Ecto neural progenitor cell (in vitro differentiated cells): Measurements from ENCODE around the gene SCNN1G.
"Not testable (repeated sequence)": the region's sequence is repeated elsewhere in the genome, so short reads cannot be mapped to it uniquely, and the experiment has no call there.

Experiments used
- DNase-seq: peaks from one replicate; pipeline ENCODE4 v3.0.0-alpha.2; 2018; ENCODE audit warnings: low spot score

The SCNN1G gene

DNA sequence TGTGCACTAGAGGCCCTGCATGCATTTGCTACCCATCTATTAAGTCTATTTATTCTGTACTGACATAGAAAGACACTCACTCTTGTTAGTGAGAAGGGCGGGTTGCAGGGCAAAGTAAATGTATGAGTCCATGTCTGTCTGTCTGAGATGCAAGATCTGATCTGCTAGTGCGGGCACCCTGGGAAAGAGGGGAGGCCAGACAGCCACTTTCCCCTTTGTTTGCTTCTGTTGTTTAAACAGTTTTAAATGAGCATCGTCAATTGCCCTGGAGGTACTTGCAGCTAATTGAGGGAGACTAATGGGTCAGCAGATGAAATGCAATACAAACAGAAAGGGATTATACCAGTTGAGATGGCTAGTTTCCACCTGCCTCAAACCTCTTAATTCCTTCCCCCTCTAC, 24.9 kb downstream of the SCNN1G start:
- DNase-seq, result no peak

DNA sequence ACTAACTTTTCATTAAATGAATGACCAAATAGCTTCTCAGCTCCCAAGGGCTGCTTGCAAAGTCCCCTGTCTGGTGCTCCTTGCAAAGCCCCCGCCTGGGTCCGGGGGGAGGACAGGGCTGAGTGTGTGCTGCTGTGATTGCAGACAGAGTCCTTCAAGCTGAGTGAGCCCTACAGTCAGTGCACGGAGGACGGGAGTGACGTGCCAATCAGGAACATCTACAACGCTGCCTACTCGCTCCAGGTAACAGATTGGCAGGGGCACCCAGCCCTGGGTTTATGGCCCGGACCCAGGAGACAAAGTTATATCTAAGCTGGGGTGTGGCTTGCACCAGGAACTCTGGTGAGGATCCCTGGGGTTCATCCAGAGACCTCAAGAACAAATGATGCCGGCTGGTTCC, 27.1 kb downstream of the SCNN1G start:
- DNase-seq, result no peak

DNA sequence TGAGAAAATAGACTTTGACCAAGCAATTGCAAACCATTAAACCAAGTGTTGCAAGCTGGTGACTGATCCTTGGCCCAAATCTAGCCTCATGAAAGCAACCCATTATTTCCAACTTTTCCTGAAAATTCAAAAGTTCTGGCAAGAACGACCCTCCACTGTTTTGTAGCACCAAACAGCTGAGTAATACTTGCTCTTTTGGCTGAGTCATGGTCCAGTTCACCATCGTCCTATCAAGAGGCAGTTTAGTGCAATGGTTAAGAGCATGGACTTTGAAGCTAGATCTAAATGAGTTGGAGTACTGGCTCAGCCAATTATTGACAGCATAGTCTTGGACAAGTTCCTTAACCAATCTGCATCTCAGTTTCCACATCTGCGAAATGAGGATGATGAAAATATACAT, 31.3 kb downstream of the SCNN1G start:
- no peak for DNase-seq

GRCh38 chr16:23214796-23215195, 32.3 kb downstream of the SCNN1G start:
- no peak for DNase-seq

DNA sequence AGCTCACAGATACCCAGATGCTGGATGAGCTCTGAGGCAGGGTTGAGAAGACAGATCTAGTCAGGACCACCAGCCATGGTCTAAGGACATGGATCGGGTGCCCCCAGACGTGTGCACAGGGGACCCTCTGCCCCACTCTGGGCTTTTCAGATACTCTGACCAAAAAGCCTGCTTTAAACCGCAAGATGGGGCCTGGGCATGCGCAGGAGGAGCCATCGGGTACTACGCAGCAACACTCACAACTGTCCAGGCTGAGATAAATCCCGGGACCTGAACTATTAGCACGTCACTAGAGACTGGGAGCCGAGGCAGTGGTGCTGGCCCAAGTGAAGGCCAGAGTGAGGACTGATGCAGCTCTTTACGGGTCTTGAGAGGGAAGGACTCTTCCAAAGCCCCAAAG, 32.9 kb downstream of the SCNN1G start:
- no peak for DNase-seq

- no peak for DNase-seq
Measured at GRCh38 chr16:23216658-23217246, 34.2 kb downstream of the SCNN1G start.

DNA sequence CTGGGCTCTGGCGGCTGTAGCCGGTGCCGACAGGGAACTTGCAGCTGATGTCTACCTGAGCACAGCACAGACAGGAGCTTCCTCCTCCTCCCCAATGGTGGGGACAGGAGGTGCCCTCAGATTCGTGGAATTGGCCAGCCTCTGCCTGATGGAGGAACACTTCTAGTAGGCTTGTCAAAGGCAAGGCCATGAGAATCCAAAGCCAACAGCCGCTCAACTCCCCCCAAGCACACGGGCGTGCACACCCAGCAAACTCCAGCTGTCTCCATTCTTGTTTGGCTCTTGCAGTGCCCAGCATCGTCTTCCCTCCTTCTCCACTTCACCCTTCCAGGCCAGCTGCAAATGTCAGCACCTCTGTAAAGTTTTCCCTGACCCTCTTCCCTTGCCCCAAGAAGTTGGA, 35.1 kb downstream of the SCNN1G start:
- DNase-seq, result no peak

DNA sequence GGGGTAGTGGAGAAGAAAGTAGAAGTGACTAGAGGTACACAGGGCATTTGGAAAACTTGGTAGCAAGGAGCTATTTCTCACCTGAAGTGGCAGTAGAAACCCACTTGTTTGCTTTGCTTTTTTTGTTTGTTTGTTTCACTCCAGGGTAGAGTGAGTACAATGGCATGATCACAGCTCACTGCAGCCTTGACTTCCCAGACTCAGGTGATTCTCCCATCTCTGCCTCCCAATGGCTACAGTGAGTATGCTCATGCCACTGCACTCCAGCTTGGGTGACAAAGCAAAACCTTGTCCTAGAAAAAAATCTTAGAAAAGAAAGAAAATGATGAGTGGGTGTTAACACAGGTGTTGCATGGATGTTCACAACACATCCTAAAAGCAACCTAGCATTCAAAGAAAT, 40.4 kb downstream of the SCNN1G start:
- no peak for DNase-seq

- DNase-seq, result no peak
Measured at GRCh38 chr16:23223368-23223767, 40.8 kb downstream of the SCNN1G start.

DNA sequence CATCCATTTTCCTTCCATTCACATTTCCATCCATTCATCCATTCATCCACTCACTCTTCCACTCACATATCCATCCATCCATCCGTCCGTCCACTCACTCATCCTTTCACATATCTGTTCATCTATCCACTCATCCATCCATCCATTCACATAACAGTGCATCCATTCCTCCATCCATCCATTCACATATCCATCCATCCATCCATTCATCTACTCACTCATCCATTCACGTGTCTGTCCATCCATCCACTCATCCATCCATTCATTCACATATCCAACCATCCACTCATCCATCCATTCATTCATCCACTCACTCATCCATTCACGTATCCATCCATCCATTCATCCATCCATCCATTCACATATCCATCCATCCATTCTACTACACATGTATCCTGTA, 42.6 kb downstream of the SCNN1G start:
- DNase-seq, result no peak

- DNase-seq, result no peak
Measured at GRCh38 chr16:23225634-23226033, 43.1 kb downstream of the SCNN1G start.

DNA sequence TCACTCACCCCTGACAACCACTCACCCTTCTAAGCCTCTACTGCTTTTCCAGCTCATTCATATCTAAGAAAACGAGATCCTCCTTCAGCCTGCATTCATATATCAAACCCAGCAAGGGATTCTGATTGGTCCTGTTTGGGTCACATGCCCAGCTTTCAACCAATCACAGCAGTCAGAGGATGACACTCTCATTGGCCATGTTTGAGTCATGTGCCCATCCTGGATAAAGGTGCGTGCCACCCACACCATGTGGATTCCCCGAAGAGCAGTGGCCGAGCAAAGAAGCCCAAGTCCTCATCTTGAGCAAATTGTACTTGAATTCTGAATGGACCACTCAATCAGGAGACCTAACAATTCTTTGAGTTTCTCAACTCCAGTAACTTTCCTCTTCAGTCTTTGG, 45.0 kb downstream of the SCNN1G start:
- DNase-seq, result no peak

DNA sequence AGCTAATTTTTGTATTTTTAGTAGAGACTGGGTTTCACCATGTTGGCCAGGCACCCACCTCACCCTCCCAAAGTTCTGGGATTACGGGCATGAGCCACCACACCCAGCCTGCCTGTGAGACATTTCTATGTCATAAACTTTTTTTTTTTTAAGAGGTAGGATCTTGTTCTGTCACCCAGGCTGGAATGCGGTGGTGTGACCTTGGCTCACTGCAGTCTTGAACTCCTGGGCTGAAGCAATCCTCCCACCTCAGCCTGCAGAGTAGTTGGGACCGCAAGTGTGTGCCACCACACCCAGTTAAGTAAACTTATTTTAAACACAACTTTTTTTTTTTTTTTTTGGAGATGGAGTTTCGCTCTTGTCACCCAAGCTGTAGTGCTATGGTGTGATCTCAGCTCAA, 47.2 kb downstream of the SCNN1G start:
- no peak for DNase-seq

DNA sequence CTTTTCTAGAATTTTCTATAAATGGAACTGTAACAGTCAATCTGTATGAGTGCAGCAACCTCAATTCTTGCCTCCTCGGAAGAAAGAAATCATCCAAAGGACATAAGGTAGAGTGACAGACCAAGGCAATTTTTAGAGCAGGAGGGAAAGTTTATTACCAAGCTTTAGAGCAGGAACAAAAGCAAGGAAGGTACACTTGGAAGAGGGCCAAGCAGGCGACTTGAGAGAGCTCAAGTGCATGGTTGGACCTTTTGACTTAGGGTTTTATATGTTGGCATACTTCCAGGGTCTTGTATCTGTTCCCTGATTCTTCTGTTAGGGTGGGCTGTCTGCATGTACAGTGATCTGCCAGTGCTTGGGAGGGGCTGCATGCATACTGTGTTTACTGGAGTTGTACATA, 50.3 kb downstream of the SCNN1G start:
- no peak for DNase-seq

DNA sequence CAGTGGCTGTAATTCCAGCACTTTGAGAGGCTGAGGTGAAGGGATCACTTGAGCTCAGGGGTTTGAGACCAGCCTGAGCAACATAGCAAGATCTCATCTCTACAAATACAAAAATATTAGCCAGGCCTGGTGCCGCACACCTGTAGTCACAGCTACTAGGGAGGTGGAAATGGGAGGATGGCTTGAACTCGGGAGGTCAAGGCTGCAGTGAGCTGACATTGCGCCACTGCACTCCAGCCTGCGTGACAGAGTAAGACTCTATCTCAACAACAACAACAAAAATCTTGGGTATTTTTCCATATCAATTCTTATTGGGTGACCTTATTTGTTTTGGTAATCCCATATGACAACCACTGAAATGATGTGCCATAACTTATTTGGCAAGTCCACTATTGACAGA, 52.6 kb downstream of the SCNN1G start:
- DNase-seq, result no peak

DNA sequence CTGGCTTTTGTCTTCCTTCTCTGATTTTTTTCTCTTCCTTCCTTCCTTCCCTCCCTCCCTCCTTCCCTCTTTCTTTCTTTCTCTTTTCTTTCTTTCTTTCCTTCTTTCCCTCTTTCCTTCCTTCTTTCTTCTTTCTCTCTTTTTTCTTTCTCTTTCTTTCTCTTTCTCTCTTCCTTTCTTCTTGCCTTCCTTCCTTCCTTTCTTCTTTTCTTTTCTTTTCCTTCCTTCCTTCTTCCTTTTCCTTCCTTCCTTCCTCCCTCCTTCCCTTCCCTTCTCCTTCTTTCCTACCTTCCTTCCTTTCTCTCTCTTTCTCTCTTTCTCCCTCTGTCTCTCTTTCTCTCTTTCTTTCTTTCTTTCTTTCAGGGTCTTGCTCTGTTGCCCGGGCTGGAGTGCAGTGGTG, 54.4 kb downstream of the SCNN1G start:
- DNase-seq, result no peak

DNA sequence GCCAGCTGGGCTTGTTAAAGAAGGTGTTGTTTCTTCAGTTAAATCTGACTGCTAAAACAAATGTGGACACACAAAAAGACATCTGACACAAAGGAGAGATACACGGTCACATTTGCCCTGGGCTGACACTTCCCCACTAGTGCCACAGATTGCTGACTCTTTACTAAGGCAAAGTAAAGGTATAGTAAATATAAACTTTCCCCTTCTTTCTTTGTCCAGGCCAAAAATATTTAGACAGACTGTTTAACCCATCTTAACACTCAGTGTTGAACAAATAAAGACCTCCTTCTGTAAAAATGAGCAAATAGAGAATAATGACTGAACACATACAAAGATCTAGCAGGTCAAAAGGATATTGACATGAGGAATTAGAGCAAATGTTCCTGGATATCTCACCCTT, 58.4 kb downstream of the SCNN1G start:
- no peak for DNase-seq

- DNase-seq, result no peak
Measured at GRCh38 chr16:23244122-23244521, 61.6 kb downstream of the SCNN1G start.

DNA sequence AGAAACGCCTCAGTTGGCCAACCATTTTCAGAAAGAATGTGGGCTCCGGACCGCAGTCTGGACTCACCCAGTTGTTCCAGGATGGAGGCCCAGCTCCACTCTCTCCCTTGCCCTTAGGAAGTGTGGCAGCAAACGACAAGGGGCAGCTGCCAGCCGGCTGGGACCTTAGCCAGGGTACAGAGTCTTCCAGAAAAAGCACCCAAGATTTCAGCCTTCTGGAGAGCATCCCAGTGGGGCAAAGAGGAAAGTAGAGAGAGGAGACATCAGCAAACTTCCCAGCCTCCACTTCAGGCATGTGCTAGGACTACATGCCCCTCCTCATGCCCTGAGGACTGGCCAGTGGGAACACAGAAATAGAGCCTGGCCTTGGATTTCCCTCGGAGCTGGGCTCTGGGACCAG, 62.7 kb downstream of the SCNN1G start:
- DNase-seq, result no peak

DNA sequence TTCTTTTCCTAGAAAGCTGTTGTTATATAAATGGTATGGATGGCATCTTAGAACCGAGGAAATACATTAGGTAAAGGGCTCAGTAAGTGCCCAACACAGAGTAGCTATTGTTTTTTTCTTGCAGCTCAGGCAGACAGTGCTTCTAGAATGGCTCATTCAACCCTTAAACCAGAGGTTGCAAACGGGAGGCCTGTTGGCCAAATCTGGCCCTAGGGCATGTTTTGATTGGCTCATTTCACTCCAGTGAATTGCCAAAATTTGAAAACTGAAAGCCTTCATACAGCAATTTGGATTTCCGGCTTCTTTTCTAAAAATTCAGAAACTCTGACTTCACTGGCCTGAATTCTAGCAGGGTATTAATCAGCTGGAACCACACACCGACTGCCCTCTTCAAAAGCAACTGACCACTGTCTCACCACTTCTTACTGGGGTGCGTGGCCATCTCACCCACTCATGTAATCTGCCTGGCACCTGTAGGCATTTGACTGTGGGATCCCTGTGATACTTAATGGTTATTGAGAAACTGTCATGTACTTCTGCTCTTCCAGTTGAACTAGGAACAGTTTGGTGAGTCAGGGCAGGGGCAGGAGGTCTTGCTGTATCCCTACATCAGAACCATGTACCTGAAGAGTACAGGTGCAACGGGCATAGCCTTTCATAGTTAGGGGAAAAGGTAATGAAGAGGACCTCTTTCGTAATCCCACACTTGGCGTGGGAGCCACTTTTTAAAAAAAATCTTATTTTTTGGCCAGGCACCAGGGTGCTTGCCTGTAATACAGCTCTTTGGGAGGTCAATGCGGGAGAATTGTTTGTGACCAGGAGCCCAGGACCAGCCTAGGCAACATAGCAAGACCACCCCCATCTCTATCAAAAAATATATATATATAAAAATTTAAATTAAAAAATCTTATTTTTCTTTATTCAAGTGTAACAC, 66.0 kb downstream of the SCNN1G start:
- DNase-seq, result no peak

- no peak for DNase-seq
Measured at GRCh38 chr16:23249830-23250229, 67.3 kb downstream of the SCNN1G start.

GRCh38 chr16:23252310-23252709, 69.8 kb downstream of the SCNN1G start:
- DNase-seq, result no peak

DNA sequence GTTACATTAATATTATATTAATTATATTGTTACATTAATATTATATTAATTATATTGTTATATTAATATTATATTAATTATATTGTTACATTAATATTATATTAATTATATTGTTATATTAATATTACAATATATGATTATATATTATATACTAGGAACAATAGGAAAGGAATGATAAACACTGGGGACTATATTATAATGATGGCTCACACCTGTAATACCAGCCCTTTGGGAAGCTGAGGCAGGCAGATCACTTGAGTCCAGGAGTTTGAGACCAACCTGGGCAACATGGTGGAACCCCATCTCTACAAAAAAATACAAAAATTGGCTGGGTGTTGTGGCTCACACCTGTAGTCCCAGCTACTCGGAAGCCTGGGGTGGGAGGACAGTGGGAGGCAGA, 71.1 kb downstream of the SCNN1G start:
- DNase-seq, result not testable (repeated sequence)

- no peak for DNase-seq
Measured at GRCh38 chr16:23254338-23254737, 71.8 kb downstream of the SCNN1G start.
